BJ (cell line): ENCODE data around the gene XPNPEP1. TPM values are rescaled to one million over a fixed set of nuclear protein-coding genes. Genes with fewer than 3 reads are reported as not detected.

Experiments
- CTCF ChIA-PET: fragments of 350-600 bp; formaldehyde crosslinking; extraction: SDS; loops from one replicate; lab custom pipeline; 2021; ENCODE audit warnings: antibody characterized with exemption, inconsistent platforms; lab: Yijun Ruan, JAX
- POLR2A ChIA-PET: fragments of 300-600 bp; sonication (Branson Sonifier 250); formaldehyde crosslinking; extraction: SDS; loops from one replicate; lab custom pipeline; 2021; ENCODE audit warnings: antibody characterized with exemption; lab: Charles Lee
- DNase-seq: peaks from one replicate; pipeline ENCODE4 v3.0.0-alpha.2; 2011; ENCODE audit warnings: low read depth
- H3K27me3 ChIP-seq: 2 replicates; pipeline ENCODE4 v1.6.0; 2011; ENCODE audit warnings: low read length; ENCODE audit not compliant: control insufficient read depth, insufficient read depth
- H3K36me3 ChIP-seq: 2 replicates; pipeline ENCODE4 v1.5.1; 2011; ENCODE audit warnings: low read length; ENCODE audit not compliant: control insufficient read depth, insufficient read depth
- H3K4me3 ChIP-seq: 2 replicates; pipeline ENCODE4 v1.5.1; 2011; ENCODE audit warnings: low read depth, mild to moderate bottlenecking, control low read depth, low read length
- CTCF ChIP-seq: IDR thresholded peaks from 2 replicates; pipeline ENCODE4 v1.5.1; 2011; ENCODE audit warnings: low read depth, mild to moderate bottlenecking, control low read depth, inconsistent platforms, low read length, moderate library complexity; ENCODE audit not compliant: insufficient read depth
- polyA plus RNA-seq: library from polyadenylated mRNA; depleted of rRNA; stranded (reverse); fragments of >200 nt; gene quantifications from 2 replicates; pipeline ENCODE4 v1.2.3, GENCODE V29; 2011

XPNPEP1 gene
- polyA plus RNA-seq, 1 experiment: 173 TPM

- ChIA-PET CTCF (interaction anchor here (0.6 to 2.0 kb wide), 7 partner anchors 9 to 823 kb away, joined by 3 to 5 read pairs (median 4); partner anchors contain the start of gene ADD3), POLR2A (no interaction called here)
- no peak for TF ChIP-seq CTCF
- DNase-seq: no peak
- H3K4me3 ChIP-seq: no peak overlapping the region
- H3K27me3 ChIP-seq: peaks cover 2% of the 10 kb centered on the region; the same call in 1 of the 2 replicates
- no peaks in the 10 kb centered on the region for H3K36me3 ChIP-seq
Observed at GRCh38 chr10:109957092-109957797, 33.9 kb upstream of the XPNPEP1 start.

- peak; percentile 61 for TF ChIP-seq CTCF
- no peak overlapping the region for H3K4me3 ChIP-seq
- no peak for DNase-seq
- H3K27me3 ChIP-seq: peaks cover 2% of the 10 kb centered on the region; the same call in 1 of the 2 replicates
- no peaks in the 10 kb centered on the region for H3K36me3 ChIP-seq
- ChIA-PET CTCF (interaction anchor here (1.2 to 2.0 kb wide), 6 partner anchors 9 to 181 kb away, joined by 3 to 5 read pairs (median 4); partner anchors contain the start of gene ADD3), POLR2A (no interaction called here)
Observed at GRCh38 chr10:109956454-109957091, 33.3 kb upstream of the XPNPEP1 start.

- no peak for TF ChIP-seq CTCF
- CTCF ChIA-PET: interaction anchor here (0.9 kb wide), 1 partner anchor 70 kb away, joined by 3 read pairs; no protein-coding TSS in a partner anchor
- no peak overlapping the region for H3K4me3 ChIP-seq
- peaks cover 2% of the 10 kb centered on the region; the same call in 1 of the 2 replicates for H3K27me3 ChIP-seq
- no peak for DNase-seq
- POLR2A ChIA-PET: no interaction called here
- H3K36me3 ChIP-seq: no peaks in the 10 kb centered on the region
Observed at GRCh38 chr10:109953766-109954165, 30.5 kb upstream of the XPNPEP1 start.

- Histone ChIP-seq H3K4me3 (no peak overlapping the region), H3K27me3 (peaks cover 2% of the 10 kb centered on the region; the same call in 1 of the 2 replicates), H3K36me3 (no peaks in the 10 kb centered on the region)
- TF ChIP-seq CTCF: no peak
- DNase-seq: no peak
- POLR2A ChIA-PET: no interaction called here
- CTCF ChIA-PET: no interaction called here
Observed at GRCh38 chr10:109952526-109952925, 29.2 kb upstream of the XPNPEP1 start.
